Sciatic nerve (tissue), 2 donors: ENCODE measurements around the gene BEND3. TPM values are rescaled to one million over a fixed set of nuclear protein-coding genes. Genes with fewer than 3 reads are reported as not detected.
"Not testable (repeated sequence)": the region's sequence is repeated elsewhere in the genome, so short reads cannot be mapped to it uniquely, and the experiment has no call there.

Source experiments
- ATAC-seq: fragments of 200-7000 bp; cut with Tn5 transposase; one replicate; pipeline ENCODE4 v1.9.1; 2020; ENCODE audit warnings: mild to moderate bottlenecking, moderate library complexity
- DNase-seq: peaks from one replicate; pipeline ENCODE4 v3.0.0-alpha.2; 2020; ENCODE audit warnings: low spot score
- intact Hi-C: fragments of 100-400 bp; cut with DNase I; formaldehyde crosslinking; loops from one replicate; pipeline ENCODE4 v1.14.2; 2022
- total RNA-seq: library from RNA; stranded (reverse); fragmentation: NEBNext Ultra II Directional; extraction: Animal tissue kit (Norgen Biotek cat#: 25700); gene quantifications from one replicate; pipeline ENCODE4 v1.2.1, GENCODE V29; 2021
- donor health status: DM: no; HTN: no; CAD: no.
- donor health status: DM: no; HTN: no; CAD: no.

BEND3 gene
- total RNA-seq, 1 donor from 2014 or later: 2.4 TPM

- ATAC-seq: no peak
- DNase-seq: no peak
- intact Hi-C loops: no loop called here
These were observed 8.2 kb upstream of the BEND3 start for GRCh38 chr6:107123501-107123900.

- intact Hi-C loops: no loop called here
- ATAC-seq (no peak), DNase-seq (no peak)
These were observed 7.4 kb upstream of the BEND3 start for GRCh38 chr6:107122748-107123147.

- intact Hi-C loops: no loop called here
- DNase-seq (no peak), ATAC-seq (no peak)
These were observed 6.7 kb upstream of the BEND3 start for GRCh38 chr6:107121964-107122495.

- DNase-seq: no peak
- no peak for ATAC-seq
- intact Hi-C loops: no loop called here
These were observed 6.0 kb upstream of the BEND3 start for GRCh38 chr6:107121266-107121665.

- ATAC-seq (no peak), DNase-seq (no peak)
- intact Hi-C loops: no loop called here
These were observed 5.1 kb upstream of the BEND3 start for GRCh38 chr6:107120404-107120803.

GRCh38 chr6:107118976-107119375 is 3.7 kb upstream of the BEND3 start:
- ATAC-seq (no peak), DNase-seq (no peak)
- intact Hi-C loops: loop anchor here (10.0 kb wide), 1 partner anchor 84 kb away; no protein-coding TSS in a partner anchor

- intact Hi-C loops: loop anchor here (10.0 kb wide), 1 partner anchor 84 kb away; no protein-coding TSS in a partner anchor
- DNase-seq, ATAC-seq: not testable (repeated sequence)
These were observed 3.2 kb upstream of the BEND3 start for GRCh38 chr6:107118540-107118939.

- no peak for DNase-seq
- intact Hi-C loops: loop anchor here (10.0 kb wide), 1 partner anchor 82 kb away; no protein-coding TSS in a partner anchor
- no peak for ATAC-seq
These were observed 1.6 kb upstream of the BEND3 start for GRCh38 chr6:107116931-107117330.

GRCh38 chr6:107116328-107116892 is 1.1 kb upstream of the BEND3 start:
- intact Hi-C loops: loop anchor here (10.0 kb wide), 1 partner anchor 82 kb away; no protein-coding TSS in a partner anchor
- ATAC-seq: no peak
- DNase-seq: no peak

GRCh38 chr6:107115695-107116327 is 496 bp upstream of the BEND3 start:
- ATAC-seq: peak; percentile 51
- intact Hi-C loops: loop anchor here (10.0 kb wide), 1 partner anchor 81 kb away; no protein-coding TSS in a partner anchor

GRCh38 chr6:107114213-107114925 is 946 bp downstream of the BEND3 start:
- ATAC-seq: peak; percentile 93
- intact Hi-C loops: loop anchor here (10.0 kb wide), 1 partner anchor 80 kb away; no protein-coding TSS in a partner anchor
- DNase-seq: peak; percentile 92

More at GRCh38 chr6:107115695-107116327, 496 bp upstream of the BEND3 start:
- no peak for DNase-seq

- ATAC-seq: no peak
- DNase-seq: no peak
- intact Hi-C loops: loop anchor here (10.0 kb wide), 1 partner anchor 75 kb away; no protein-coding TSS in a partner anchor
These were observed 5.1 kb downstream of the BEND3 start for GRCh38 chr6:107110200-107110599.

GRCh38 chr6:107108201-107108890 is 7.0 kb downstream of the BEND3 start:
- intact Hi-C loops: no loop called here
- ATAC-seq (no peak), DNase-seq (no peak)

- DNase-seq: no peak
- no peak for ATAC-seq
- intact Hi-C loops: no loop called here
These were observed 7.5 kb downstream of the BEND3 start for GRCh38 chr6:107107791-107108190.

- ATAC-seq (no peak), DNase-seq (no peak)
These were observed 9.2 kb downstream of the BEND3 start for GRCh38 chr6:107106165-107106564.

GRCh38 chr6:107105511-107106116 is 9.7 kb downstream of the BEND3 start:
- DNase-seq (no peak), ATAC-seq (no peak)
- intact Hi-C loops: no loop called here

More at GRCh38 chr6:107106165-107106564, 9.2 kb downstream of the BEND3 start:
- intact Hi-C loops: no loop called here

GRCh38 chr6:107103082-107103481 is 12.2 kb downstream of the BEND3 start:
- intact Hi-C loops: no loop called here
- ATAC-seq (no peak), DNase-seq (no peak)

GRCh38 chr6:107102414-107102805 is 12.9 kb downstream of the BEND3 start:
- ATAC-seq (no peak), DNase-seq (no peak)
- intact Hi-C loops: no loop called here
